ENCODE data around the gene PREP.
A peak's percentile ranks its signal among the peaks of the same experiment; 100 is the strongest.
"Not testable (repeated sequence)": the region's sequence is repeated elsewhere in the genome, so short reads cannot be mapped to it uniquely, and the experiment has no call there.

Gene PREP

DNA sequence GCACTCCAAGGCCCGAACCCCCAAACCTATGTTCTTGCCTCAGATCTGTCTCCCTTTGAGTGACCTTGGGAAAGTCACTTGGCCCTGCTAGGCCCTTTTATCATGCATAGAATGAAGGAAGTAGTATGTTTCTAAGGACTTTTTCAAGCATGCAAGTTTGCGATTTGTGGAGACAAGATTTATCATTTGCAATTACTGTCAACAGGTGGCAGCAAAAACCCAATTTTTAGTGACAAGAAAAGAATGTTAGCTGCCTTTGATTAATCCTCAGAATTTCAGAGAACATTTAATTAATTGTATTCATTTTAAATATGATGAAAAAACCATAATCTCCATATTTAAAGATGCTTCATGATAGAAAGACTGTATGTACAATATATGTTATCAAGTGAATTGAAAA, 28.3 kb upstream of the PREP start:
- no peak for ATAC-seq (ENCODE audit: low read depth)

DNA sequence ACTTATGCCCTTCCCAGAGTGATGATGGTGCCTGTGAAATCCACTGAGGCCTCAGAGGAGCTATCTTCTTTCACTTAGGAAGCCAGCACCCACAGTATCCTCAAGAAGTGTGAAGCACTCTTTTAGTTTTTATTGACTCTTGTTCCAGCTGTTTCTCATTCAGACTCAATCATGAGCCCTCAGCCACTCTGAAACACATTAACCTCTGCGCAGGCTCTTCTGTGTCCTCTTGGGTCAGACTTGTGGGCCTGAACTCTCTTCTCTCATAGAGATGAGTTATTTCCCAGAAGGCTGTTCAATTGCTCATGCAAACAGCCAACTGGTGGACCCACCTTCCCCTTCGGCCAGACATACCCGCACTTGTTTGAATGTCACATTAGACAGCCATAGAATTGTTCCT, 27.8 kb upstream of the PREP start:
- DNase-seq (ENCODE audit: low spot score): no peak
- H3K4me1 ChIP-seq (ENCODE audit: insufficient read depth, poor library complexity, severe bottlenecking): peaks cover 40% of the 10 kb centered on the region
- no peaks in the 10 kb centered on the region for H3K9me3 ChIP-seq (ENCODE audit: severe bottlenecking)
- no peak for ATAC-seq (ENCODE audit: low read depth)
- no peaks in the 10 kb centered on the region for H3K27me3 ChIP-seq (ENCODE audit: insufficient read depth, poor library complexity, severe bottlenecking)
- TF ChIP-seq, protein P1, sequence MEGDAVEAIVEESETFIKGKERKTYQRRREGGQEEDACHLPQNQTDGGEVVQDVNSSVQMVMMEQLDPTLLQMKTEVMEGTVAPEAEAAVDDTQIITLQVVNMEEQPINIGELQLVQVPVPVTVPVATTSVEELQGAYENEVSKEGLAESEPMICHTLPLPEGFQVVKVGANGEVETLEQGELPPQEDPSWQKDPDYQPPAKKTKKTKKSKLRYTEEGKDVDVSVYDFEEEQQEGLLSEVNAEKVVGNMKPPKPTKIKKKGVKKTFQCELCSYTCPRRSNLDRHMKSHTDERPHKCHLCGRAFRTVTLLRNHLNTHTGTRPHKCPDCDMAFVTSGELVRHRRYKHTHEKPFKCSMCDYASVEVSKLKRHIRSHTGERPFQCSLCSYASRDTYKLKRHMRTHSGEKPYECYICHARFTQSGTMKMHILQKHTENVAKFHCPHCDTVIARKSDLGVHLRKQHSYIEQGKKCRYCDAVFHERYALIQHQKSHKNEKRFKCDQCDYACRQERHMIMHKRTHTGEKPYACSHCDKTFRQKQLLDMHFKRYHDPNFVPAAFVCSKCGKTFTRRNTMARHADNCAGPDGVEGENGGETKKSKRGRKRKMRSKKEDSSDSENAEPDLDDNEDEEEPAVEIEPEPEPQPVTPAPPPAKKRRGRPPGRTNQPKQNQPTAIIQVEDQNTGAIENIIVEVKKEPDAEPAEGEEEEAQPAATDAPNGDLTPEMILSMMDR (IDR thresholded peaks at IDR 0.05; ENCODE audit: poor library complexity, severe bottlenecking): no peak
- H3K36me3 ChIP-seq (ENCODE audit: low read depth): no peaks in the 10 kb centered on the region; the same call in 1 of the 2 replicates
- H3K27ac ChIP-seq (ENCODE audit: poor library complexity, severe bottlenecking): no peak overlapping the region
- no peak overlapping the region for H3K4me3 ChIP-seq (ENCODE audit: severe bottlenecking)

More for the DNA sequence above, 28.3 kb upstream of the PREP start:
- H3K27ac ChIP-seq (ENCODE audit: poor library complexity, severe bottlenecking): peak overlapping the region; percentile 86
- no peaks in the 10 kb centered on the region; the same call in 1 of the 2 replicates for H3K36me3 ChIP-seq (ENCODE audit: low read depth)
- TF ChIP-seq, protein P1 (IDR thresholded peaks at IDR 0.05; ENCODE audit: poor library complexity, severe bottlenecking): peak; percentile 83
- no peak for DNase-seq (ENCODE audit: low spot score)
- H3K4me3 ChIP-seq (ENCODE audit: severe bottlenecking): no peak overlapping the region
- H3K9me3 ChIP-seq (ENCODE audit: severe bottlenecking): no peaks in the 10 kb centered on the region
- H3K27me3 ChIP-seq (ENCODE audit: insufficient read depth, poor library complexity, severe bottlenecking): no peaks in the 10 kb centered on the region
- peaks cover 40% of the 10 kb centered on the region for H3K4me1 ChIP-seq (ENCODE audit: insufficient read depth, poor library complexity, severe bottlenecking)

DNA sequence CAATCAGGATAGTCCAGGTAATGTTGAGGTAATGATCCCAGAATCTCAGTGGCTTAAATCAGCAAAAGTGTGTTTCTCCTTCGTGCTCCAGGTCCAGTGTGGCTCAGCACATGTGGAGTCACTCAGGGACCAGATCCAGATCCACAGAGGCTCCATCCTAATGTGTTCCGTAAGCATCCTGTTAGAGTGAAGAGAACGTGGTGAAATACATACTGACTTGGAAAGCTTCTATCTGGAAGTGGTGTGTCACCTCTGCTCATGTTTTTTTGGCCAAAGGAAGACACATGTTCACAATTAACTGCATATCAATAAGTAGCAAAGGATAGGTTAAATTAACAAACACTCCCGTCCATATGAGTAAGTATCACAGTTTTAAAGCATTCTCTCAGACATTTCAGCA, 26.8 kb upstream of the PREP start:
- DNase-seq (ENCODE audit: low spot score) (no peak), ATAC-seq (ENCODE audit: low read depth) (no peak)
- Histone ChIP-seq H3K4me3 (ENCODE audit: severe bottlenecking) (no peak overlapping the region), H3K9me3 (ENCODE audit: severe bottlenecking) (no peaks in the 10 kb centered on the region), H3K27me3 (ENCODE audit: insufficient read depth, poor library complexity, severe bottlenecking) (no peaks in the 10 kb centered on the region), H3K27ac (ENCODE audit: poor library complexity, severe bottlenecking) (no peak overlapping the region), H3K36me3 (ENCODE audit: low read depth) (no peaks in the 10 kb centered on the region; the same call in 1 of the 2 replicates), H3K4me1 (ENCODE audit: insufficient read depth, poor library complexity, severe bottlenecking) (peaks cover 40% of the 10 kb centered on the region)
- TF ChIP-seq, protein P1 (IDR thresholded peaks at IDR 0.05; ENCODE audit: poor library complexity, severe bottlenecking): no peak

DNA sequence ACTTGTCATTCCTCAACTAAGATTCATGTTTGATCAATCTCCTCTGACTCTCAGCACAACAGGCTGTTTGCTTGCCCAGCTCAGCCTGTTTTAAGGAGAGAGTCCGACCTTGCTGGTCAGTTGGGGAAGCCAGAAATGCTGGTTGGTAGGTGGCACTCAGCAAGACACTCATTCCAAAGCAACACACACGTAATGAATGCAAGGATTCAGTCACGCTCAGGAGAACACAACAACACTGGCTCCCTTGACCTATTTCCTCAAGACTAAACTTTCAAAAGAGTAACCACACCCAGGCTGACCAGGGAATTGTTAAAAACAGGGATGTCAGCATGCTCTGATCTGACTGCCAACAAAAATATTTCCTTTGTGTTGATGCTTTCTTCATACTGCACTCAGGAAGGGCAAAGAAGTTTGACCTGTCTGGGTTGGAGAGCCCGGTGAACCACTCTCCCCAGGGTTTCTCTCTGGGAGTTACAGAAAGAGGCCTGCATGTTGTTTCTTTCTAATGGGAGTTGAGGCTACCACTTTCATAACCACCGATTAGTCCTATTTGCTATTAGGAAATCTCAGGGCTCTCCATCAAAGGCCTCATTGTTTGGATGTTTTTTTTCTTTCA, 25.6 kb upstream of the PREP start:
- H3K27me3 ChIP-seq (ENCODE audit: insufficient read depth, poor library complexity, severe bottlenecking): no peaks in the 10 kb centered on the region
- no peaks in the 10 kb centered on the region for H3K9me3 ChIP-seq (ENCODE audit: severe bottlenecking)
- no peak overlapping the region for H3K4me3 ChIP-seq (ENCODE audit: severe bottlenecking)
- H3K36me3 ChIP-seq (ENCODE audit: low read depth): no peaks in the 10 kb centered on the region; the same call in 1 of the 2 replicates
- ATAC-seq (ENCODE audit: low read depth) (peak; percentile 76), DNase-seq (ENCODE audit: low spot score) (no peak)
- TF ChIP-seq, protein P1 (IDR thresholded peaks at IDR 0.05; ENCODE audit: poor library complexity, severe bottlenecking): no peak
- H3K4me1 ChIP-seq (ENCODE audit: insufficient read depth, poor library complexity, severe bottlenecking): peaks cover 33% of the 10 kb centered on the region
- peak overlapping the region; percentile 66 for H3K27ac ChIP-seq (ENCODE audit: poor library complexity, severe bottlenecking)

DNA sequence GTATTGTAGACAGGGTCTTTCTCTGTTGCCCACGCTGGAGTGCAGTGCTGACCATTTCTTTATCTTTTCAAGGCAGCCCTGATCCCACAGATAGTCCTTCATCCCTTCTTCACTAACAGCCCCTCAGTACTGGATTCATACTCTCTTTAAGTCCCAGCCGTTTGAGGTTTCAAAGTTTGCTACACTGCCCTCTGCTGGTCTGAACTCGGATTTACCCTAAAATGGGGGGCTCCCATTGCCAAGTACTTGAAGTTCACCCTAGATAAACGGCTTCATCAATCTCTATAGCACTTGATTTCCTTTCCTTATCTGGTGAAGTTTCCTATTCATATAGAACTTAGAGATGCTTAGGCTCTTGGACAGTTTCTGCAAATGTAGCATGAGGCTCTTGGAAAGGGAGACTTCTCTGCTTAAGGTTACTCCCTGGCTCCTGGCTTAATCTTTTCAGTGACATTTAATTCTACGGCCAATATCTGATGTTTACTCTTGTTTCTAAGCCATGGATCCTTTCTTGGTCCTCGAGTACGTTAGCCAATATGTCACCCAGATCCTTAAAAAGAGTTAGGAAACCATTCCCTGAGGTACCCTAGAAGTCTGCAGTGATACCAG, 21.4 kb upstream of the PREP start:
- no peaks in the 10 kb centered on the region for H3K9me3 ChIP-seq (ENCODE audit: severe bottlenecking)
- no peaks in the 10 kb centered on the region for H3K27me3 ChIP-seq (ENCODE audit: insufficient read depth, poor library complexity, severe bottlenecking)
- DNase-seq (ENCODE audit: low spot score) (no peak), ATAC-seq (ENCODE audit: low read depth) (0 out of 3 replicates have a peak, but pooled peaks have one; percentile 24)
- peaks cover 12% of the 10 kb centered on the region for H3K4me1 ChIP-seq (ENCODE audit: insufficient read depth, poor library complexity, severe bottlenecking)
- no peak overlapping the region for H3K27ac ChIP-seq (ENCODE audit: poor library complexity, severe bottlenecking)
- TF ChIP-seq, protein P1 (IDR thresholded peaks at IDR 0.05; ENCODE audit: poor library complexity, severe bottlenecking): peak; percentile 82
- H3K4me3 ChIP-seq (ENCODE audit: severe bottlenecking): no peak overlapping the region
- H3K36me3 ChIP-seq (ENCODE audit: low read depth): no peaks in the 10 kb centered on the region

DNA sequence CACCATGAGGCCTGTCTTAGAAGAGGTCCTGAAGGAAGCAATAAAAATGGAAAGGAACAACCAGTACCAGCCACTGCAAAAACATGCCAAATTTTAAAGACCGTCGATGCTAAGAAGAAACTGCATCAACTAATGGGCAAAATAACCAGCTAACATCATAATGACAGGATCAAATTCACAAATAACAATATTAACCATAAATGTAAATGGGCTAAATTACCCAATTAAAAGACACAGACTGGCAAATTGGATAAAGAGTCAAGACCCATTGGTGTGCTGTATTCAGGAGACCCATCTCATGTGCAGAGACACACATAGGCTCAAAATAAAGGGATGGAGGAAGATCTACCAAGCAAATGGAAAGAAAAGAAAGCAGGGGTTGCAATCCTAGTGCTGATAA, 14.1 kb upstream of the PREP start:
- not testable (repeated sequence) for H3K36me3 ChIP-seq (ENCODE audit: low read depth); H3K27ac ChIP-seq (ENCODE audit: poor library complexity, severe bottlenecking); ATAC-seq (ENCODE audit: low read depth); H3K4me1 ChIP-seq (ENCODE audit: insufficient read depth, poor library complexity, severe bottlenecking); H3K27me3 ChIP-seq (ENCODE audit: insufficient read depth, poor library complexity, severe bottlenecking); DNase-seq (ENCODE audit: low spot score); H3K4me3 ChIP-seq (ENCODE audit: severe bottlenecking)
- H3K9me3 ChIP-seq (ENCODE audit: severe bottlenecking): peaks cover 15% of the 10 kb centered on the region
